VCaP (cell line): ENCODE data around the gene ALOX15B.

Source experiments
- H3K27ac ChIP-seq: fragments of 450-650 bp; 2 replicates; pipeline ENCODE4 v1.5.1; 2017
- CTCF ChIP-seq: fragments of 450-650 bp; conservative IDR thresholded peaks from 2 replicates; pipeline ENCODE4 v1.5.1; 2017; ENCODE audit warnings: mild to moderate bottlenecking, moderate library complexity

ALOX15B gene

DNA sequence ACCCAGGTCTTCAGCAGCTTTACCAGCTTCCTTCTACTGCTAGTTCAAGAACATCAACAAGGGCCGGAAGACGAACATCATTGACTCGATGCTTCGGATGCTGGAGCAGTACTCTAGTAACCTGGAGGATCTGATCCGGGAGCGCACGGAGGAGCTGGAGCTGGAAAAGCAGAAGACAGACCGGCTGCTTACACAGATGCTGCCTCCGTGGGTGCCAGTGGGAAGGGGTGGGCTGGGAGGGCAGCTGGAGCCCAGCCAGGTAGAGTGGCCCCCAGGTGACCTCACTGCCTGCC lies 24.4 kb upstream of the ALOX15B start:
- no peak for TF ChIP-seq CTCF
- no peak overlapping the region for H3K27ac ChIP-seq

- H3K27ac ChIP-seq: peak overlapping the region; percentile 66; the same call in 1 of the 2 replicates
- TF ChIP-seq CTCF: no peak
Observed at GRCh38 chr17:8015236-8015956, 23.5 kb upstream of the ALOX15B start.

DNA sequence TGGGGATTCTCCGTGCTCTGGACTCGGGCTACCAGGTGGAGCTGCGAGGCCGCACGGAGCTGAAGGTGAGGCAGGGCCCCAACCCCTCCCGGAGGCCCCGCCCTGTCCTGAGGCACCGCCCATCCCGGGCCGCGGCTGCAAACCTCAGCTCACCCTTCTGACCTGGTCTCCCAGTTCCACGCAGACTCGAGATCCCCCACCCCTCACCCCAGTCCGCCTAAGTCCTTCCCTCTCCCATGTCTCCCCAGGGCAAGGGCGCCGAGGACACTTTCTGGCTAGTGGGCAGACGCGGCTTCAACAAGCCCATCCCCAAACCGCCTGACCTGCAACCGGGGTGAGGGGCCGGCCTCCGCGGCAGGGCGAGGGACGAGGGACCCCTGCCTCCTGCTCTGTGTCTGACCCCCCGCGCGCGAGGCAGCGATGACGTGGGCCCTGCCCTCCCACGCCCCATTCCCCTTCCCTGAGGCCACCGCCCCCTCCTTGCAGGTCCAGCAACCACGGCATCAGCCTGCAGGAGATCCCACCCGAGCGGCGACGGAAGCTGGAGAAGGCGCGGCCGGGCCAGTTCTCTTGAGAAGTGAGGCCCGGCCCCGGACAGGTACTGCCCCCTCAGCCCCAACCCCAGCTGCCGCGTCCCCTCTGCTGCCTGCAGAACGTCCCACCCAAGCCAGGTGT lies 22.8 kb upstream of the ALOX15B start:
- no peak for TF ChIP-seq CTCF
- peak overlapping the region; percentile 66 for H3K27ac ChIP-seq

DNA sequence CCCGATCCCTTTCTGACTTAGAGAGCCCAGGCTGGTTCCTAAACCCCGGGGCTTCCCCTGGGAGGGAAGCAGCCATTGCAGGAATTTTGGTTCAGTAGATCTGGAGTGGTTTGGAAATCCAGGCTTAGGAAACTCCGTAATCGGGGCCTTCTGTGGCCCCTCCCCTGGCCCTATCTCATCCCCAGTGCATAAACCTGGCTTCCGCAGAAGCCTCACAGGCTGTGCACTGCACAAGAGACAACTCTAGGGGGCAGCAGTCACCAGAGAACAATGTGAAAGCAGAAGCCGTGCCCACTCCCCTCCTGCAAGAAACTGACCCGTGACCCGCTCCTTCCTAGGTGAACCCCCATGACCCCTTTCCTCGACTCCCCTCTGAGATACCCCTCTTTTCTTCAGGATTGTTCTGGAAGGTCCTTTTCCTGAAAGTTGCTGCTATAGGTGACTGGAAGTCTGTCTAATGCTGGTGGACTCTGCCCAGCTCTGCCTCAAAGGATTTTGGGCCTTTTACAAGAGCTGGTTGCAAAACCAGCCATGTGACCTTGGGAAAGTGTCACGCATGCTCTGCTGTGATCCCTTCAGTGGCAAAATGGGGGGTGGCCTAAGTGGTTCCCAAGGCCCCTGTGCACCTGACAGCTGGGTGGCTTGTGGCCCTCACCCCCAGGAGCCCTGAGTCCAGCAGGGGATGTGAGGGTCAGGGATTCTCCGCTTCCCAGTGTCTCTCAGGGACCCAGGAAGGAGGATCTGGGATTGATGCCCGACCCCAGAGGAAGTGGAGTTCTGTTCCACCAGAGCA lies 22.0 kb upstream of the ALOX15B start:
- peak overlapping the region; percentile 66 for H3K27ac ChIP-seq
- TF ChIP-seq CTCF: peak; percentile 83

- no peak overlapping the region for H3K27ac ChIP-seq
- no peak for TF ChIP-seq CTCF
Observed at GRCh38 chr17:8018436-8018835, 20.4 kb upstream of the ALOX15B start.

DNA sequence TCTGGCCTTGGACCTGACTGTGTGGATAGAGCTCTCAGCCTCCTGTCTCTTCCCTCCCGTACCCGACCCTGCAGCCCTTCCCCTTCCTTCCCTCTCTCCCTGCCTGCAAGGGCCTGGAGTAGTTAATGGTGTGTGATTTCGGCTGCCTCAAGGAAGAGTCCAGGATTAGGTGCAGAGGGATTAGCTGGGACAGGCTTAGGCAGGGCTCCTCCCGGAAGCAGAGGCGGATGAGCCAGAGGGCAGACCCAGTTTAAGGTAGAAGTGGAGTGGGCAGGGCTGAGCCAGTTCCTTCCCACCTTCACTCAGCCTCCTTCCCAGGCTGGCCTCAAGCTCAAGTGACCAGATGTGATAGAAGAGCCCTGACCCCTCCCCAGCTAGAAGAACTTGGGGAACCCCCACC lies 19.7 kb upstream of the ALOX15B start:
- no peak overlapping the region for H3K27ac ChIP-seq
- TF ChIP-seq CTCF: no peak
